GM12872 (cell line): Measurements from ENCODE around the gene A4GALT.

Source experiments
- TF ChIP-seq, protein P1 (sequence below): IDR thresholded peaks from 3 replicates; pipeline ENCODE4 v1.5.1; 2011; ENCODE audit warnings: low read depth, mild to moderate bottlenecking, low read length, moderate library complexity; ENCODE audit not compliant: insufficient read depth

A4GALT gene

GRCh38 chr22:42697542-42698013 lies 23.1 kb downstream of the A4GALT start:
- TF ChIP-seq, protein P1, sequence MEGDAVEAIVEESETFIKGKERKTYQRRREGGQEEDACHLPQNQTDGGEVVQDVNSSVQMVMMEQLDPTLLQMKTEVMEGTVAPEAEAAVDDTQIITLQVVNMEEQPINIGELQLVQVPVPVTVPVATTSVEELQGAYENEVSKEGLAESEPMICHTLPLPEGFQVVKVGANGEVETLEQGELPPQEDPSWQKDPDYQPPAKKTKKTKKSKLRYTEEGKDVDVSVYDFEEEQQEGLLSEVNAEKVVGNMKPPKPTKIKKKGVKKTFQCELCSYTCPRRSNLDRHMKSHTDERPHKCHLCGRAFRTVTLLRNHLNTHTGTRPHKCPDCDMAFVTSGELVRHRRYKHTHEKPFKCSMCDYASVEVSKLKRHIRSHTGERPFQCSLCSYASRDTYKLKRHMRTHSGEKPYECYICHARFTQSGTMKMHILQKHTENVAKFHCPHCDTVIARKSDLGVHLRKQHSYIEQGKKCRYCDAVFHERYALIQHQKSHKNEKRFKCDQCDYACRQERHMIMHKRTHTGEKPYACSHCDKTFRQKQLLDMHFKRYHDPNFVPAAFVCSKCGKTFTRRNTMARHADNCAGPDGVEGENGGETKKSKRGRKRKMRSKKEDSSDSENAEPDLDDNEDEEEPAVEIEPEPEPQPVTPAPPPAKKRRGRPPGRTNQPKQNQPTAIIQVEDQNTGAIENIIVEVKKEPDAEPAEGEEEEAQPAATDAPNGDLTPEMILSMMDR, result no peak

GRCh38 chr22:42696331-42696967 lies 24.2 kb downstream of the A4GALT start:
- TF ChIP-seq, protein P1, result no peak

GRCh38 chr22:42695294-42695693 lies 25.4 kb downstream of the A4GALT start:
- TF ChIP-seq, protein P1, result no peak

- TF ChIP-seq, protein P1, result no peak
These were observed 26.6 kb downstream of the A4GALT start for GRCh38 chr22:42693763-42694683.

DNA sequence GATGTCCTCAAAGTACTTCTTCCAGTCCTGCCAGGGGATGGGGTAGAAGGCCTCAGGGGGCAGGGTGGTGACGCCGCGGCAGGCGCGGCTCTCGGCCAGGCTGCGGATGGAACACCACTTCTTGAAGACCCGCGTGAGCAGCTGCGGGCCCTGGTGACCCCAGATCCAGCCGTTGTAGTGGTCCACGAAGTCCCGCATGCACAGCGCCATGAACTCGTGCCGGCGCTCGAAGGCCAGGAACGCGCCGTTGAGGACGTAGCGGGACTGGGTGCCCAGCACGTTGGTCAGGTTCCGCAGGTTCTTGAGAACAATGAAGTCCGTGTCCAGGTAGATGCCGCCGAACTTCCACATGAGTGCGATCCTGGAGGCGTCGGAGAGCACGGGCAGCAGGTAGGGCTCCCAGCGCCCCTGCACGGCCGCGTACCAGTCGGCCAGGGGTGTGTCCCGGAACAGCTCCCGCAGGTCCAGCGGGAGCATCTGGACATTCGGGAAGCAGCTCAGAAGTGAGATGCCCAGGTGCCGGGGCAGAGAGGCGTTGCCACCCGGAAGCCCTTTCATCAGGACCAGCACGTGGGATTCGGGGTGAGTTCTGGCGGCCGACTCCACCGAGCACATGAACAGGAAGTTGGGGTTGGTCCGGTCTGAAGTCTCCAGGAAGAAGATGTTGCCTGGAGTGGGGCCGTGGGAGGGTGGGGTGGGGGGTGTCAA lies 27.5 kb downstream of the A4GALT start:
- TF ChIP-seq, protein P1, result no peak

- TF ChIP-seq, protein P1, result peak; percentile 55; the same call in 2 of the 3 replicates
These were observed 28.2 kb downstream of the A4GALT start for GRCh38 chr22:42692239-42693054.

- TF ChIP-seq, protein P1, result no peak
These were observed 29.2 kb downstream of the A4GALT start for GRCh38 chr22:42691440-42691839.
